PC-9 (cell line): Measurements from ENCODE around the gene ALDH1A3. TPM values are rescaled to one million over a fixed set of nuclear protein-coding genes. Genes with fewer than 3 reads are reported as not detected.

Experiments
- BruUV-seq: library from RNA; stranded (reverse); fragments of 400-500 nt; replicated peaks from 2 replicates; lab custom pipeline; 2021; lab: Mats Ljungman, UMichigan
- CTCF ChIA-PET: fragments of 300-600 bp; sonication (Branson Sonifier 250); formaldehyde crosslinking; loops from one replicate; lab custom pipeline; 2022; ENCODE audit warnings: antibody characterized with exemption; lab: Charles Lee
- POLR2A ChIA-PET: fragments of 300-600 bp; sonication (Branson Sonifier 250); formaldehyde crosslinking; loops from one replicate; lab custom pipeline; 2022; ENCODE audit warnings: antibody characterized with exemption; ENCODE audit not compliant: unreplicated experiment; lab: Charles Lee
- DNase-seq, 2 experiments: peaks; one replicate each; pipeline versions ENCODE4 v3.0.0 to v3.0.0-alpha.2; 2015 to 2022; ENCODE audit warnings: mixed read lengths in 1 of 2
- H2AFZ ChIP-seq: fragments of 200-600 bp; sonication (generic); 2 replicates; pipeline ENCODE4 v1.8.1; 2017; ENCODE audit warnings: antibody characterized with exemption
- H3F3A ChIP-seq: fragments of 200-600 bp; sonication (generic); 2 replicates; pipeline ENCODE4 v1.8.1; 2017; ENCODE audit warnings: antibody characterized with exemption, mild to moderate bottlenecking, low read depth; ENCODE audit not compliant: insufficient read depth
- H3K27ac ChIP-seq: fragments of 200-600 bp; sonication (generic); 2 replicates; pipeline ENCODE4 v1.6.1; 2016; ENCODE audit warnings: mixed run types
- H3K27me3 ChIP-seq: fragments of 200-600 bp; sonication (generic); 2 replicates; pipeline ENCODE4 v1.6.1; 2016; ENCODE audit warnings: low read depth, mixed run types; ENCODE audit not compliant: insufficient read depth
- H3K36me3 ChIP-seq: fragments of 200-600 bp; sonication (generic); 2 replicates; pipeline ENCODE4 v1.6.1; 2016; ENCODE audit warnings: low read depth, mixed run types
- H3K4me1 ChIP-seq: fragments of 200-600 bp; sonication (generic); replicated peaks from 2 replicates; pipeline ENCODE4 v1.6.1; 2016; ENCODE audit warnings: mixed run types; ENCODE audit not compliant: insufficient read depth
- H3K4me2 ChIP-seq: fragments of 200-600 bp; sonication (generic); 2 replicates; pipeline ENCODE4 v1.6.1; 2017; ENCODE audit warnings: mixed run types
- H3K4me3 ChIP-seq: fragments of 200-600 bp; sonication (generic); 2 replicates; pipeline ENCODE4 v1.6.1; 2016; ENCODE audit warnings: mixed run types
- H3K79me2 ChIP-seq: fragments of 200-600 bp; sonication (generic); 2 replicates; pipeline ENCODE4 v1.6.1; 2017; ENCODE audit warnings: low read depth, mixed run types
- H3K9me2 ChIP-seq: fragments of 200-600 bp; sonication (generic); 2 replicates; pipeline ENCODE4 v1.8.1; 2017; ENCODE audit warnings: mild to moderate bottlenecking; ENCODE audit not compliant: insufficient read depth
- H3K9me3 ChIP-seq: fragments of 200-600 bp; sonication (generic); 2 replicates; pipeline ENCODE4 v1.8.1; 2016; ENCODE audit warnings: low read depth; ENCODE audit not compliant: insufficient read depth
- H4K20me1 ChIP-seq: fragments of 200-600 bp; sonication (generic); 2 replicates; pipeline ENCODE4 v1.8.1; 2017; ENCODE audit not compliant: insufficient read depth
- CTCF ChIP-seq: fragments of 200-600 bp; sonication (generic); conservative IDR thresholded peaks from 2 replicates; pipeline ENCODE4 v1.6.1; 2017; ENCODE audit warnings: mixed run types, antibody characterized with exemption, mild to moderate bottlenecking, moderate library complexity
- EZH2 ChIP-seq: fragments of 200-600 bp; sonication (generic); IDR thresholded peaks from 2 replicates; pipeline ENCODE4 v1.8.0; 2017; ENCODE audit warnings: antibody characterized with exemption, low read depth
- intact Hi-C: fragments of 100-400 bp; cut with micrococcal nuclease; formaldehyde crosslinking; loops from one replicate; pipeline ENCODE4 v1.10.0; 2022; ENCODE audit not compliant: unreplicated experiment
- total RNA-seq: library from RNA; stranded (reverse); gene quantifications from 2 replicates; pipeline ENCODE4 v1.2.3, GENCODE V29; 2021

The ALDH1A3 gene
- total RNA-seq, 1 experiment from 2014 or later, result 469 TPM

- ChIA-PET POLR2A (no interaction called here), CTCF (no interaction called here)
- H3F3A ChIP-seq, result no peaks in the 10 kb centered on the region
- no peak for DNase-seq
- no peak for TF ChIP-seq CTCF
- no peak for TF ChIP-seq EZH2
- H3K9me3 ChIP-seq, result no peaks in the 10 kb centered on the region
- intact Hi-C loops, result no loop called here
- H3K27ac ChIP-seq, result no peak overlapping the region
- no peaks in the 10 kb centered on the region for H3K79me2 ChIP-seq
- no peaks in the 10 kb centered on the region for H3K27me3 ChIP-seq
- H2AFZ ChIP-seq, result no peak overlapping the region
- no peaks in the 10 kb centered on the region for H4K20me1 ChIP-seq
- H3K9me2 ChIP-seq, result no peaks in the 10 kb centered on the region
- H3K36me3 ChIP-seq, result 0 out of 2 replicates have a peak, but pooled peaks cover 12% of the 10 kb centered on the region
- H3K4me2 ChIP-seq, result no peak overlapping the region
- BruUV-seq, result no TSS peak
- no peak overlapping the region for H3K4me3 ChIP-seq
- 0 out of 2 replicates have a peak, but pooled peaks cover 13% of the 10 kb centered on the region for H3K4me1 ChIP-seq
Measured at GRCh38 chr15:100925480-100925879, 45.8 kb downstream of the ALDH1A3 start.

GRCh38 chr15:100926258-100926657 lies 46.6 kb downstream of the ALDH1A3 start:
- CTCF ChIA-PET, result interaction anchor here (0.6 kb wide), 1 partner anchor 409 kb away, joined by 7 read pairs; no protein-coding TSS in a partner anchor

GRCh38 chr15:100926971-100927756 lies 47.5 kb downstream of the ALDH1A3 start:
- Histone ChIP-seq H3F3A (no peaks in the 10 kb centered on the region), H4K20me1 (no peaks in the 10 kb centered on the region), H3K27me3 (no peaks in the 10 kb centered on the region), H3K27ac (no peak overlapping the region), H3K9me3 (no peaks in the 10 kb centered on the region), H3K4me1 (0 out of 2 replicates have a peak, but pooled peaks cover 13% of the 10 kb centered on the region), H2AFZ (no peak overlapping the region), H3K36me3 (0 out of 2 replicates have a peak, but pooled peaks cover 12% of the 10 kb centered on the region), H3K79me2 (no peaks in the 10 kb centered on the region), H3K4me2 (no peak overlapping the region), H3K4me3 (no peak overlapping the region), H3K9me2 (no peaks in the 10 kb centered on the region)
- CTCF ChIA-PET, result no interaction called here
- BruUV-seq, result no TSS peak
- DNase-seq, result no peak
- POLR2A ChIA-PET, result no interaction called here
- no peak for TF ChIP-seq EZH2
- no peak for TF ChIP-seq CTCF
- intact Hi-C loops, result no loop called here

More at GRCh38 chr15:100926258-100926657, 46.6 kb downstream of the ALDH1A3 start:
- POLR2A ChIA-PET, result no interaction called here
- Histone ChIP-seq H4K20me1 (no peaks in the 10 kb centered on the region), H3K4me2 (no peak overlapping the region), H3K27ac (no peak overlapping the region), H3K36me3 (0 out of 2 replicates have a peak, but pooled peaks cover 12% of the 10 kb centered on the region), H3F3A (no peaks in the 10 kb centered on the region), H3K79me2 (no peaks in the 10 kb centered on the region), H3K4me3 (no peak overlapping the region), H3K4me1 (0 out of 2 replicates have a peak, but pooled peaks cover 13% of the 10 kb centered on the region), H2AFZ (no peak overlapping the region), H3K9me2 (no peaks in the 10 kb centered on the region), H3K9me3 (no peaks in the 10 kb centered on the region), H3K27me3 (no peaks in the 10 kb centered on the region)
- intact Hi-C loops, result no loop called here
- no TSS peak for BruUV-seq
- DNase-seq, result no peak
- TF ChIP-seq CTCF, result no peak
- TF ChIP-seq EZH2, result no peak
